ENCODE data around the gene METTL27. TPM values are rescaled to one million over a fixed set of nuclear protein-coding genes. Genes with fewer than 3 reads are reported as not detected.
"Not testable (repeated sequence)": the region's sequence is repeated elsewhere in the genome, so short reads cannot be mapped to it uniquely, and the experiment has no call there.

Gene METTL27
- total RNA-seq, 1 experiment from 2014 or later, result 1.7 TPM

GRCh38 chr7:73839290-73839689, 3.0 kb downstream of the METTL27 start:
- Mint-ChIP-seq H3K27me3 (ENCODE audit: insufficient read depth, unreplicated experiment) (no peaks in the 10 kb centered on the region), H3K36me3 (ENCODE audit: insufficient read depth, unreplicated experiment) (peaks cover 12% of the 10 kb centered on the region), H3K9me3 (ENCODE audit: unreplicated experiment) (no peaks in the 10 kb centered on the region), H3K27ac (ENCODE audit: unreplicated experiment) (no peak overlapping the region), H3K4me3 (ENCODE audit: unreplicated experiment) (no peak overlapping the region), H3K4me1 (ENCODE audit: low read depth, unreplicated experiment) (peaks cover 8% of the 10 kb centered on the region)
- H3K9me3 ChIP-seq, result no peaks in the 10 kb centered on the region
- peaks cover 3% of the 10 kb centered on the region; the same call in 1 of the 2 replicates for H3K36me3 ChIP-seq (ENCODE audit: control insufficient read depth, insufficient read depth, low read length)
- no peaks in the 10 kb centered on the region for H3K27me3 ChIP-seq (replicated peaks; ENCODE audit: control insufficient read depth, insufficient read depth, low read length)
- no TSS peak for BruUV-seq (replicated peaks)
- H3K4me3 ChIP-seq (ENCODE audit: low read depth, low read length), result no peak overlapping the region
- POLR2A ChIA-PET, result no interaction called here
- CTCF ChIA-PET, result interaction anchor here (0.6 kb wide), 1 partner anchor 107 kb away, joined by 3 read pairs; no protein-coding TSS in a partner anchor
- peaks cover 12% of the 10 kb centered on the region; the same call in 1 of the 2 replicates for H3K4me1 ChIP-seq
- intact Hi-C loops (cut with micrococcal nuclease; ENCODE audit: unreplicated experiment), result no loop called here
- DNase-seq, result no peak
- no peak for TF ChIP-seq CTCF (IDR thresholded peaks at IDR 0.05; ENCODE audit: insufficient read depth in 1 of 2, low read depth in 1 of 2, low read length in 1 of 2, severe bottlenecking in 1 of 2, unreplicated experiment in 1 of 2)

- Histone ChIP-seq H3K27me3 (replicated peaks; ENCODE audit: control insufficient read depth, insufficient read depth, low read length) (no peaks in the 10 kb centered on the region), H3K4me3 (ENCODE audit: low read depth, low read length) (no peak overlapping the region), H3K36me3 (ENCODE audit: control insufficient read depth, insufficient read depth, low read length) (peaks cover 3% of the 10 kb centered on the region; the same call in 1 of the 2 replicates), H3K9me3 (no peaks in the 10 kb centered on the region), H3K4me1 (peaks cover 8% of the 10 kb centered on the region)
- no peaks in the 10 kb centered on the region for H3K9me3 Mint-ChIP-seq (ENCODE audit: unreplicated experiment)
- DNase-seq, result no peak
- TF ChIP-seq CTCF (IDR thresholded peaks at IDR 0.05; ENCODE audit: insufficient read depth in 1 of 2, low read depth in 1 of 2, low read length in 1 of 2, severe bottlenecking in 1 of 2, unreplicated experiment in 1 of 2), result no peak
- H3K27me3 Mint-ChIP-seq (ENCODE audit: insufficient read depth, unreplicated experiment), result no peaks in the 10 kb centered on the region
- H3K36me3 Mint-ChIP-seq (ENCODE audit: insufficient read depth, unreplicated experiment), result peaks cover 19% of the 10 kb centered on the region
- no peak overlapping the region for H3K4me3 Mint-ChIP-seq (ENCODE audit: unreplicated experiment)
- ChIA-PET CTCF (no interaction called here), POLR2A (no interaction called here)
- no peak overlapping the region for H3K27ac Mint-ChIP-seq (ENCODE audit: unreplicated experiment)
- intact Hi-C loops (cut with micrococcal nuclease; ENCODE audit: unreplicated experiment), result no loop called here
- peaks cover 4% of the 10 kb centered on the region for H3K4me1 Mint-ChIP-seq (ENCODE audit: low read depth, unreplicated experiment)
- BruUV-seq (replicated peaks), result no TSS peak
These were observed 3.7 kb downstream of the METTL27 start for GRCh38 chr7:73838642-73839041.

GRCh38 chr7:73837167-73837566, 5.1 kb downstream of the METTL27 start:
- H3K4me1 ChIP-seq, result peaks cover 13% of the 10 kb centered on the region
- H3K27me3 ChIP-seq (replicated peaks; ENCODE audit: control insufficient read depth, insufficient read depth, low read length); H3K9me3 Mint-ChIP-seq (ENCODE audit: unreplicated experiment); intact Hi-C loops (cut with micrococcal nuclease; ENCODE audit: unreplicated experiment); DNase-seq; H3K4me3 ChIP-seq (ENCODE audit: low read depth, low read length); H3K27ac Mint-ChIP-seq (ENCODE audit: unreplicated experiment); H3K9me3 ChIP-seq; BruUV-seq (replicated peaks); H3K4me3 Mint-ChIP-seq (ENCODE audit: unreplicated experiment); CTCF ChIA-PET; H3K36me3 ChIP-seq (ENCODE audit: control insufficient read depth, insufficient read depth, low read length); POLR2A ChIA-PET; H3K27me3 Mint-ChIP-seq (ENCODE audit: insufficient read depth, unreplicated experiment): not testable (repeated sequence)
- H3K36me3 Mint-ChIP-seq (ENCODE audit: insufficient read depth, unreplicated experiment), result peaks cover 31% of the 10 kb centered on the region
- H3K4me1 Mint-ChIP-seq (ENCODE audit: low read depth, unreplicated experiment), result peaks cover 11% of the 10 kb centered on the region

Measured in Caco-2 (cell line).